ENCODE data around the gene DLAT.

DLAT gene

DNA sequence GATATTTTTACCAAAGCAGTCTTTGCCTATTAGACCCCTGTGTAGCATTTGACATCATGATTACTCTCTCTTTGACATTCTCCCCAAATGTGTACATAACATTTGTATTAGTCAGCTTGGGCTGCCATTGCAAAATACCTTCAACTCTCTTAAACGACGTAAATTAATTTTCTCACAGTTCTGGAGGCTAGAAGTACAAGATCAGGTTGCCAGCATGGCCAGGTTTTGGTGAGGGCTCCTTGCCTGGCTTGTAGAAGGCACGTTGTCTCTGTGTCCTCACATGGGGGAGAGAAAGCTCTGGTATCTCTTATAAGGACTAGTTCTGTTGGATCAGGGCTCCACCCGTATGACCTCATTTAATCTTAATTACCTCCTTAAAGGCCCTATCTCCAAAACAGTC, 12.3 kb upstream of the DLAT start:
- no peak overlapping the region for H2BK5ac ChIP-seq (ENCODE audit: low read length)
- no peak overlapping the region for H2BK120ac ChIP-seq (ENCODE audit: low read depth, low read length)
- H3K36me3 ChIP-seq (ENCODE audit: control insufficient read depth, insufficient read depth, low read length) = no peaks in the 10 kb centered on the region
- no peak overlapping the region for H3K4me3 ChIP-seq (ENCODE audit: low read length)
- H4K8ac ChIP-seq (ENCODE audit: low read depth, low read length) = no peak overlapping the region
- no peak overlapping the region for H2AK5ac ChIP-seq (ENCODE audit: low read length)
- no peak overlapping the region for H3K27ac ChIP-seq (ENCODE audit: low read depth, low read length)
- no peak overlapping the region for H3K9ac ChIP-seq (ENCODE audit: low read length)
- no peak overlapping the region for H3K18ac ChIP-seq (ENCODE audit: low read length)
- no peaks in the 10 kb centered on the region for H3K79me1 ChIP-seq (ENCODE audit: low read length)
- H4K5ac ChIP-seq (ENCODE audit: low read length) = no peak overlapping the region
- no peaks in the 10 kb centered on the region for H3K79me2 ChIP-seq (ENCODE audit: control insufficient read depth, insufficient read depth, low read length)
- H3K4me1 ChIP-seq (ENCODE audit: control insufficient read depth, low read depth, low read length) = no peaks in the 10 kb centered on the region
- H3K27me3 ChIP-seq (ENCODE audit: insufficient read depth, low read length, poor library complexity) = no peaks in the 10 kb centered on the region
- no peak overlapping the region for H3K23ac ChIP-seq (ENCODE audit: low read length)
- H2BK15ac ChIP-seq (replicated peaks; ENCODE audit: low read depth) = no peak overlapping the region
- no peak overlapping the region for H3K4me2 ChIP-seq (ENCODE audit: low read length)
- no peak overlapping the region for H3K56ac ChIP-seq (ENCODE audit: low read length)
- H3K4ac ChIP-seq (ENCODE audit: low read depth, low read length) = no peak overlapping the region
- no CpG with 5 or more reads among the region's 4 CpGs for WGBS (ENCODE audit: extremely low coverage, insufficient coverage, low lambda C conversion rate)
- DNase-seq = peak; percentile 6

DNA sequence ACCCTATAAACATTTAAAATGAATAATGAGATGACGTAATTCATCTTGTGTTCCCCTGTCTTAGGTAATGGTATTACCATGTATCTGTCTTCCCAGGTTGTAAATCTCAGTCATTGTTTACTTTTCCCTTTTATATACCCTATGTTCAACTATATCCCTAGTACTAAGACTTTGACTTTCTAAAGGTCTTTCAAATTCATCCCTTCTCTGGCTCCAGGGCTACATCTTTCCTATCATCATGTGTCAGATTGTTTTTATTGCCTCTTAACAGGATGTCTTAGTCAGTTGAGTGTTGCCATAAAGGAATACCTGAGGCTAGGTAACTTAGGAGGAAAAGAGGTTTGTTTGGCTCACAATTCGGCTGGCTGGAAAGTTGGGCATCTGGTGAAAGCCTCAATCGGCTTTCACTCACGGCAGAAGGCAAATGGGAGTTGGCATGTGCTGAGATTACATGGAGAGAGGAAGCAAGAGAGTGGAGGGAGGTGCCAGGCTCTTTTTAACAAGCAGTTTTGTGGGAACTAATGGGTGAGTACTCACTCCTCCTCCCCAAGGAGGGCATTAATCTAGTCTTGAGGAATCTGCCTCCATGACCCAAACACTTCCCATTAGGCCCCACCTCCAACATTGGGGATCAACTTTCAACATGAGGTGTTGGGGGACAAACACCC, 11.6 kb upstream of the DLAT start:
- H3K4ac ChIP-seq (ENCODE audit: low read depth, low read length) = no peak overlapping the region
- no peaks in the 10 kb centered on the region for H3K27me3 ChIP-seq (ENCODE audit: insufficient read depth, low read length, poor library complexity)
- no peak overlapping the region for H4K5ac ChIP-seq (ENCODE audit: low read length)
- H2BK5ac ChIP-seq (ENCODE audit: low read length) = no peak overlapping the region
- H3K9ac ChIP-seq (ENCODE audit: low read length) = no peak overlapping the region
- H3K79me1 ChIP-seq (ENCODE audit: low read length) = no peaks in the 10 kb centered on the region
- no peaks in the 10 kb centered on the region for H3K4me1 ChIP-seq (ENCODE audit: control insufficient read depth, low read depth, low read length)
- no peak overlapping the region for H2AK5ac ChIP-seq (ENCODE audit: low read length)
- no peak overlapping the region for H3K23ac ChIP-seq (ENCODE audit: low read length)
- H3K18ac ChIP-seq (ENCODE audit: low read length) = no peak overlapping the region
- no peak overlapping the region for H3K56ac ChIP-seq (ENCODE audit: low read length)
- no peaks in the 10 kb centered on the region for H3K79me2 ChIP-seq (ENCODE audit: control insufficient read depth, insufficient read depth, low read length)
- WGBS (ENCODE audit: extremely low coverage, insufficient coverage, low lambda C conversion rate) = no CpG with 5 or more reads among the region's 4 CpGs
- no peak overlapping the region for H2BK120ac ChIP-seq (ENCODE audit: low read depth, low read length)
- no peak overlapping the region for H2BK15ac ChIP-seq (replicated peaks; ENCODE audit: low read depth)
- H3K36me3 ChIP-seq (ENCODE audit: control insufficient read depth, insufficient read depth, low read length) = no peaks in the 10 kb centered on the region
- no peak overlapping the region for H3K4me2 ChIP-seq (ENCODE audit: low read length)
- H3K4me3 ChIP-seq (ENCODE audit: low read length) = no peak overlapping the region
- no peak overlapping the region for H3K27ac ChIP-seq (ENCODE audit: low read depth, low read length)
- H4K8ac ChIP-seq (ENCODE audit: low read depth, low read length) = no peak overlapping the region
- DNase-seq = no peak

DNA sequence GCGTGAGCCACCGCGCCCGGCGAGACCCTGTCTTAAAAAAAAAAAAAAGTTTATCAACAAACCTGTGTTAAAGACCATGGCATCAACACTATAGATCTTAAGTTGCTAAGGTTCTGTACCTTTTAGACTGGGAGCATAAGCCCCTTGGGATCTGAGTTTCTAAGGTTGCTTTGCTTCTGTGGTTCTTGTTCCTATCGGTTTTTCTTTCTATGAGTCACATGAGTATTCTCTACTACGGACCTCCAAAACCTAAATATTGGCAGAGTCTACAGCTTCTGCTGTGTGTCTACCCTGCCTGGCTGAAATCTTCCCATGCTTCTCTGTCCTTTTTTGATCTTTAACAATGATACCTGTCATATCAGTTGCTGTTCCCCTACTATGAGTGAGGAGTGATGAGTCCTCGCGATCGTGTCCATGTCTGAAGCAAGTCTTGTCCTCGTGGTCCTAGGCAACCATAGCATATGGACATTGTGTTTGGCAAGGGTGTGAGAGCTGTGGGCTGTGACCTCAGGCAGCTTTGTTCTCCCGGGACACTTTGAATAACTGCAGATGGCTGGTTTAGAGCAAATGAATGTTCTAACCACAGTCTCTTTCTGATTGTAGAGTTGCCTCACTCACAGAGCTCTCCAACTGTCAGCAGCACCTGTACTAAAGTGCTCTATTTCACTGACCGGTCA, 9.0 kb upstream of the DLAT start:
- no CpG with 5 or more reads among the region's 13 CpGs for WGBS (ENCODE audit: extremely low coverage, insufficient coverage, low lambda C conversion rate)

DNA sequence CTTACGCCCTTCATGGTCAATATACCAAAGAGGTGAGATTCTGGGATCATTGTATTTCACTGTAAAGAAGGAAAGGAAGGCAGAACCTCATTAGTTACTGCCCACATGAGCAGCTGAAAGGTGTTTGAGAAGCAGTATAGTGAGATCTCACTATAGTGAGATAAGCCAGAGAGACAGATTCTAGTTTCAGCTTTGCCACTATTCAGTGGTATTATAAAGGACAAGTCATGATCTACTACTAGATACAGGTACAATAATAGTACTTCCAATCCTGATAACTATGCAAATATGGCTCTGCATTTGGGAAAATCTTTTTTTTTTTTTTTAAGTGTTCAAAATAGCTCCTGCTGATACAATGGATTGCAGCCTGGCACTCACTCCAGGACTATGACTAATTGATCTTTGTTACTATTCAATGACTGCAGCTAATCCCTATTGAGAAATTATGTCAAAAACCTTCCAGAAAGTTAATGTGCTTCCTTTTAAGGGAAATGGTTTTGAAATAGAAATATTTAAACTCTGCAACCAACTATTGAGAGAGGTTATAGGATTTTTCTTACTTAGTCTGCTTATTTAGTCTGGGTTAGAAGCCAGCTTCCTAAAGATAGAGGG, 8.3 kb upstream of the DLAT start:
- no peak overlapping the region for H3K18ac ChIP-seq (ENCODE audit: low read length)
- H2AK5ac ChIP-seq (ENCODE audit: low read length) = no peak overlapping the region
- H3K4me2 ChIP-seq (ENCODE audit: low read length) = no peak overlapping the region
- H2BK15ac ChIP-seq (replicated peaks; ENCODE audit: low read depth) = no peak overlapping the region
- no peak overlapping the region for H3K23ac ChIP-seq (ENCODE audit: low read length)
- no peak overlapping the region for H3K27ac ChIP-seq (ENCODE audit: low read depth, low read length)
- H3K4me3 ChIP-seq (ENCODE audit: low read length) = no peak overlapping the region
- no peaks in the 10 kb centered on the region for H3K79me1 ChIP-seq (ENCODE audit: low read length)
- H3K4ac ChIP-seq (ENCODE audit: low read depth, low read length) = no peak overlapping the region
- H3K9ac ChIP-seq (ENCODE audit: low read length) = no peak overlapping the region
- H4K5ac ChIP-seq (ENCODE audit: low read length) = no peak overlapping the region
- H3K4me1 ChIP-seq (ENCODE audit: control insufficient read depth, low read depth, low read length) = no peaks in the 10 kb centered on the region
- no peak overlapping the region for H3K56ac ChIP-seq (ENCODE audit: low read length)
- no peak overlapping the region for H4K8ac ChIP-seq (ENCODE audit: low read depth, low read length)
- H3K27me3 ChIP-seq (ENCODE audit: insufficient read depth, low read length, poor library complexity) = no peaks in the 10 kb centered on the region
- H3K79me2 ChIP-seq (ENCODE audit: control insufficient read depth, insufficient read depth, low read length) = no peaks in the 10 kb centered on the region
- no peak overlapping the region for H2BK120ac ChIP-seq (ENCODE audit: low read depth, low read length)
- no peak overlapping the region for H2BK5ac ChIP-seq (ENCODE audit: low read length)
- no peak for DNase-seq
- no peaks in the 10 kb centered on the region for H3K36me3 ChIP-seq (ENCODE audit: control insufficient read depth, insufficient read depth, low read length)
- no CpG with 5 or more reads among the region's 1 CpG for WGBS (ENCODE audit: extremely low coverage, insufficient coverage, low lambda C conversion rate)

More for the DNA sequence above, 9.0 kb upstream of the DLAT start:
- Histone ChIP-seq H3K4me2 (ENCODE audit: low read length) (no peak overlapping the region), H3K4me1 (ENCODE audit: control insufficient read depth, low read depth, low read length) (no peaks in the 10 kb centered on the region), H4K8ac (ENCODE audit: low read depth, low read length) (no peak overlapping the region), H2AK5ac (ENCODE audit: low read length) (no peak overlapping the region), H3K4ac (ENCODE audit: low read depth, low read length) (no peak overlapping the region), H2BK5ac (ENCODE audit: low read length) (no peak overlapping the region), H3K79me1 (ENCODE audit: low read length) (no peaks in the 10 kb centered on the region), H4K5ac (ENCODE audit: low read length) (no peak overlapping the region), H3K79me2 (ENCODE audit: control insufficient read depth, insufficient read depth, low read length) (no peaks in the 10 kb centered on the region), H3K27ac (ENCODE audit: low read depth, low read length) (no peak overlapping the region), H3K4me3 (ENCODE audit: low read length) (no peak overlapping the region), H2BK15ac (replicated peaks; ENCODE audit: low read depth) (no peak overlapping the region), H2BK120ac (ENCODE audit: low read depth, low read length) (no peak overlapping the region), H3K36me3 (ENCODE audit: control insufficient read depth, insufficient read depth, low read length) (no peaks in the 10 kb centered on the region), H3K18ac (ENCODE audit: low read length) (no peak overlapping the region), H3K9ac (ENCODE audit: low read length) (no peak overlapping the region), H3K23ac (ENCODE audit: low read length) (no peak overlapping the region), H3K56ac (ENCODE audit: low read length) (no peak overlapping the region), H3K27me3 (ENCODE audit: insufficient read depth, low read length, poor library complexity) (no peaks in the 10 kb centered on the region)
- DNase-seq = no peak

DNA sequence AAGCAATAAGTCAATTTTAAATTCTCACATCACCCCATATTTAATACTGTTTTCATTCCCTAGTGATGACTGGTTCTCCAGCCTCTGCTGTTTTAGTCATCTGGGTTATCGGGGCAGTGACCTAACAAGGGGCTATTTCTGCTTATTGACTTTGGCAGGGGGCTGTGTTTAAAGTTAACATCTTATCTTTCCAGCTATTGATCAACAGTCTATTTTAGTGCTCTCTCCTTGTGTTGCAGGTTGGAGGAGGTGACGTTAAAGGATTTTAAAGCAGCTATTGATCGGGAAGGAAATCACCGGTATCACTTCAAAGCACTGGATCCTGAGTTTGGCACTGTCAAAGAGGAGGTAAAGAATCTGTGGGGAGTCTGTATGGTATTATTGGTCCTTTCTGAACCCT, 7.7 kb upstream of the DLAT start:
- Histone ChIP-seq H3K79me1 (ENCODE audit: low read length) (no peaks in the 10 kb centered on the region), H3K36me3 (ENCODE audit: control insufficient read depth, insufficient read depth, low read length) (no peaks in the 10 kb centered on the region), H3K4me3 (ENCODE audit: low read length) (no peak overlapping the region), H2AK5ac (ENCODE audit: low read length) (no peak overlapping the region), H3K4ac (ENCODE audit: low read depth, low read length) (no peak overlapping the region), H3K27ac (ENCODE audit: low read depth, low read length) (no peak overlapping the region), H3K23ac (ENCODE audit: low read length) (no peak overlapping the region), H3K4me2 (ENCODE audit: low read length) (no peak overlapping the region), H3K4me1 (ENCODE audit: control insufficient read depth, low read depth, low read length) (no peaks in the 10 kb centered on the region), H3K18ac (ENCODE audit: low read length) (no peak overlapping the region), H2BK120ac (ENCODE audit: low read depth, low read length) (no peak overlapping the region), H2BK5ac (ENCODE audit: low read length) (no peak overlapping the region), H3K27me3 (ENCODE audit: insufficient read depth, low read length, poor library complexity) (no peaks in the 10 kb centered on the region), H3K56ac (ENCODE audit: low read length) (no peak overlapping the region), H4K8ac (ENCODE audit: low read depth, low read length) (no peak overlapping the region), H2BK15ac (replicated peaks; ENCODE audit: low read depth) (no peak overlapping the region), H3K79me2 (ENCODE audit: control insufficient read depth, insufficient read depth, low read length) (no peaks in the 10 kb centered on the region), H3K9ac (ENCODE audit: low read length) (no peak overlapping the region), H4K5ac (ENCODE audit: low read length) (no peak overlapping the region)
- no CpG with 5 or more reads among the region's 4 CpGs for whole genome bisulfite sequencing (ENCODE audit: extremely low coverage, insufficient coverage, low lambda C conversion rate)
- DNase-seq = no peak
